22Rv1 (cell line): ENCODE measurements around the gene TAF10.
A peak's percentile ranks its signal among the peaks of the same experiment; 100 is the strongest.

Experiments used
- H3K27ac ChIP-seq: fragments of 450-650 bp; 2 replicates; pipeline ENCODE4 v1.5.1; 2017
- CTCF ChIP-seq: fragments of 450-650 bp; IDR thresholded peaks from 2 replicates; pipeline ENCODE4 v1.5.1; 2017; ENCODE audit warnings: mild to moderate bottlenecking
- ZFX ChIP-seq: fragments of 450-650 bp; IDR thresholded peaks from 2 replicates; pipeline ENCODE4 v1.6.1; 2017; ENCODE audit warnings: antibody characterized with exemption, borderline replicate concordance

The TAF10 gene

GRCh38 chr11:6640036-6640984 lies 28.3 kb upstream of the TAF10 start:
- TF ChIP-seq CTCF: no peak
- TF ChIP-seq ZFX: no peak
- H3K27ac ChIP-seq: no peak overlapping the region

GRCh38 chr11:6638429-6638828 lies 26.4 kb upstream of the TAF10 start:
- H3K27ac ChIP-seq: 0 out of 2 replicates have a peak overlapping the region, but pooled peaks have one; percentile 9
- TF ChIP-seq CTCF (no peak), ZFX (no peak)

GRCh38 chr11:6637871-6638270 lies 25.9 kb upstream of the TAF10 start:
- no peak for TF ChIP-seq ZFX
- TF ChIP-seq CTCF: no peak

GRCh38 chr11:6636480-6636879 lies 24.5 kb upstream of the TAF10 start:
- no peak for TF ChIP-seq ZFX
- no peak for TF ChIP-seq CTCF

More at GRCh38 chr11:6637871-6638270, 25.9 kb upstream of the TAF10 start:
- 0 out of 2 replicates have a peak overlapping the region, but pooled peaks have one; percentile 9 for H3K27ac ChIP-seq

GRCh38 chr11:6635082-6635932 lies 23.3 kb upstream of the TAF10 start:
- H3K27ac ChIP-seq: no peak overlapping the region

More at GRCh38 chr11:6636480-6636879, 24.5 kb upstream of the TAF10 start:
- H3K27ac ChIP-seq: no peak overlapping the region

GRCh38 chr11:6634534-6634933 lies 22.5 kb upstream of the TAF10 start:
- H3K27ac ChIP-seq: no peak overlapping the region
- no peak for TF ChIP-seq CTCF
- TF ChIP-seq ZFX: no peak

More at GRCh38 chr11:6635082-6635932, 23.3 kb upstream of the TAF10 start:
- no peak for TF ChIP-seq CTCF
- TF ChIP-seq ZFX: no peak
